Immature natural killer cell (primary cell): ENCODE results near the gene FILIP1L. TPM values are rescaled to one million over a fixed set of nuclear protein-coding genes. Genes with fewer than 3 reads are reported as not detected.

Experiments used
- DNase-seq, 3 donors: peaks; one replicate each; pipeline ENCODE4 v3.0.0; 2022; ENCODE audit warnings: mixed read lengths in 1 of 3
- H3K27ac Mint-ChIP-seq, 6 donors: one replicate each; pipeline ENCODE4 v1.8.0; 2020; ENCODE audit warnings: mixed read lengths in 6 of 6, mild to moderate bottlenecking in 5 of 6, inconsistent platforms in 4 of 6, moderate library complexity in 3 of 6
- H3K27me3 Mint-ChIP-seq, 3 donors: one replicate each; pipeline ENCODE4 v1.8.0; 2020 to 2021; ENCODE audit warnings: low read depth in 3 of 3, mild to moderate bottlenecking in 3 of 3, mixed read lengths in 3 of 3, moderate library complexity in 3 of 3, inconsistent platforms in 1 of 3
- H3K36me3 Mint-ChIP-seq, 3 donors: one replicate each; pipeline ENCODE4 v1.8.0; 2020; ENCODE audit warnings: mixed read lengths in 3 of 3, inconsistent platforms in 2 of 3, mild to moderate bottlenecking in 2 of 3
- H3K4me1 Mint-ChIP-seq, 2 donors: one replicate each; pipeline ENCODE4 v1.8.0; 2020; ENCODE audit warnings: inconsistent platforms in 2 of 2, mild to moderate bottlenecking in 2 of 2, mixed read lengths in 2 of 2, moderate library complexity in 1 of 2
- H3K4me3 Mint-ChIP-seq, 5 donors: one replicate each; pipeline ENCODE4 v1.8.0; 2020; ENCODE audit warnings: mild to moderate bottlenecking in 5 of 5, mixed read lengths in 5 of 5, inconsistent platforms in 3 of 5, moderate library complexity in 3 of 5
- H3K9me3 Mint-ChIP-seq, 6 donors: one replicate each; pipeline ENCODE4 v1.8.0; 2020; ENCODE audit warnings: mild to moderate bottlenecking in 6 of 6, mixed read lengths in 6 of 6, inconsistent platforms in 4 of 6, moderate library complexity in 3 of 6
- polyA plus RNA-seq, 3 donors: library from polyadenylated mRNA; unstranded; fragments of 300-500 nt; fragmentation: Illumina TruSeq; gene quantifications; one replicate each; pipeline ENCODE4 v1.2.3, GENCODE V29; 2021

The FILIP1L gene
- polyA plus RNA-seq, 3 donors from 2014 or later: 0.09 TPM; not detected in 2

- no peak overlapping the region for H3K27ac Mint-ChIP-seq
- no peak overlapping the region for H3K4me3 Mint-ChIP-seq
- no peaks in the 10 kb centered on the region for H3K27me3 Mint-ChIP-seq
- no peak for DNase-seq
- peaks cover 0 to 2% of the 10 kb centered on the region in 2 donors for H3K4me1 Mint-ChIP-seq
- H3K36me3 Mint-ChIP-seq: no peaks in the 10 kb centered on the region
- H3K9me3 Mint-ChIP-seq: no peaks in the 10 kb centered on the region
Measured at GRCh38 chr3:99949956-99950670, 164.2 kb downstream of the FILIP1L start.

GRCh38 chr3:99948467-99949089 is 165.7 kb downstream of the FILIP1L start:
- Mint-ChIP-seq H3K36me3 (no peaks in the 10 kb centered on the region), H3K4me3 (no peak overlapping the region), H3K4me1 (peaks cover 0 to 3% of the 10 kb centered on the region in 2 donors), H3K27ac (no peak overlapping the region), H3K27me3 (peaks cover 0 to 3% (median 0%) of the 10 kb centered on the region in 3 donors), H3K9me3 (no peaks in the 10 kb centered on the region)
- DNase-seq: no peak

- Mint-ChIP-seq H3K9me3 (no peaks in the 10 kb centered on the region), H3K4me1 (peaks cover 0 to 3% of the 10 kb centered on the region in 2 donors), H3K27me3 (peaks cover 0 to 3% (median 0%) of the 10 kb centered on the region in 3 donors), H3K27ac (no peak overlapping the region), H3K4me3 (no peak overlapping the region), H3K36me3 (no peaks in the 10 kb centered on the region)
- no peak for DNase-seq
Measured at GRCh38 chr3:99947356-99947755, 166.9 kb downstream of the FILIP1L start.

GRCh38 chr3:99945328-99945995 is 168.8 kb downstream of the FILIP1L start:
- no peak for DNase-seq
- Mint-ChIP-seq H3K27me3 (peaks cover 0 to 3% (median 0%) of the 10 kb centered on the region in 3 donors), H3K4me3 (no peak overlapping the region), H3K36me3 (peaks cover 0 to 6% (median 0%) of the 10 kb centered on the region in 3 donors), H3K4me1 (peaks cover 0 to 3% of the 10 kb centered on the region in 2 donors), H3K27ac (peak overlapping the region in 1 of 6 donors; percentile 16), H3K9me3 (no peaks in the 10 kb centered on the region)

GRCh38 chr3:99943931-99944761 is 170.2 kb downstream of the FILIP1L start:
- peaks cover 0 to 3% of the 10 kb centered on the region in 2 donors for H3K4me1 Mint-ChIP-seq
- peaks cover 0 to 3% (median 0%) of the 10 kb centered on the region in 3 donors for H3K27me3 Mint-ChIP-seq
- H3K9me3 Mint-ChIP-seq: no peaks in the 10 kb centered on the region
- DNase-seq: no peak
- no peak overlapping the region for H3K4me3 Mint-ChIP-seq
- no peak overlapping the region for H3K27ac Mint-ChIP-seq
- H3K36me3 Mint-ChIP-seq: peaks cover 0 to 6% (median 0%) of the 10 kb centered on the region in 3 donors

- H3K4me3 Mint-ChIP-seq: no peak overlapping the region
- H3K9me3 Mint-ChIP-seq: no peaks in the 10 kb centered on the region
- peaks cover 0 to 6% (median 0%) of the 10 kb centered on the region in 3 donors for H3K36me3 Mint-ChIP-seq
- H3K27me3 Mint-ChIP-seq: peaks cover 0 to 3% (median 0%) of the 10 kb centered on the region in 3 donors
- H3K27ac Mint-ChIP-seq: no peak overlapping the region
- no peak for DNase-seq
- peaks cover 0 to 3% of the 10 kb centered on the region in 2 donors for H3K4me1 Mint-ChIP-seq
Measured at GRCh38 chr3:99941211-99941610, 173.1 kb downstream of the FILIP1L start.

GRCh38 chr3:99940350-99940749 is 174.0 kb downstream of the FILIP1L start:
- Mint-ChIP-seq H3K27ac (no peak overlapping the region), H3K4me3 (no peak overlapping the region)

GRCh38 chr3:99939876-99940275 is 174.4 kb downstream of the FILIP1L start:
- peaks cover 0 to 6% (median 0%) of the 10 kb centered on the region in 3 donors for H3K36me3 Mint-ChIP-seq
- no peak for DNase-seq
- no peaks in the 10 kb centered on the region for H3K4me1 Mint-ChIP-seq
- peaks cover 0 to 3% (median 0%) of the 10 kb centered on the region in 3 donors for H3K27me3 Mint-ChIP-seq
- H3K27ac Mint-ChIP-seq: no peak overlapping the region
- H3K4me3 Mint-ChIP-seq: no peak overlapping the region
- H3K9me3 Mint-ChIP-seq: no peaks in the 10 kb centered on the region

More at GRCh38 chr3:99940350-99940749, 174.0 kb downstream of the FILIP1L start:
- Mint-ChIP-seq H3K9me3 (no peaks in the 10 kb centered on the region), H3K4me1 (peaks cover 0 to 3% of the 10 kb centered on the region in 2 donors), H3K27me3 (peaks cover 0 to 3% (median 0%) of the 10 kb centered on the region in 3 donors), H3K36me3 (peaks cover 0 to 6% (median 0%) of the 10 kb centered on the region in 3 donors)
- no peak for DNase-seq

- H3K4me1 Mint-ChIP-seq: no peaks in the 10 kb centered on the region
- H3K27me3 Mint-ChIP-seq: no peaks in the 10 kb centered on the region
- H3K27ac Mint-ChIP-seq: no peak overlapping the region
- H3K36me3 Mint-ChIP-seq: peaks cover 0 to 6% (median 0%) of the 10 kb centered on the region in 3 donors
- H3K9me3 Mint-ChIP-seq: no peaks in the 10 kb centered on the region
- DNase-seq: no peak
- H3K4me3 Mint-ChIP-seq: no peak overlapping the region
Measured at GRCh38 chr3:99938270-99938911, 175.9 kb downstream of the FILIP1L start.

- Mint-ChIP-seq H3K27ac (no peak overlapping the region), H3K4me1 (no peaks in the 10 kb centered on the region), H3K36me3 (no peaks in the 10 kb centered on the region), H3K4me3 (no peak overlapping the region), H3K27me3 (no peaks in the 10 kb centered on the region), H3K9me3 (no peaks in the 10 kb centered on the region)
- no peak for DNase-seq
Measured at GRCh38 chr3:99934975-99935797, 179.1 kb downstream of the FILIP1L start.

GRCh38 chr3:99933971-99934750 is 180.1 kb downstream of the FILIP1L start:
- H3K36me3 Mint-ChIP-seq: no peaks in the 10 kb centered on the region
- H3K4me1 Mint-ChIP-seq: no peaks in the 10 kb centered on the region
- no peaks in the 10 kb centered on the region for H3K27me3 Mint-ChIP-seq
- DNase-seq: no peak
- no peak overlapping the region for H3K4me3 Mint-ChIP-seq
- H3K9me3 Mint-ChIP-seq: no peaks in the 10 kb centered on the region
- no peak overlapping the region for H3K27ac Mint-ChIP-seq

- H3K27me3 Mint-ChIP-seq: no peaks in the 10 kb centered on the region
- H3K36me3 Mint-ChIP-seq: no peaks in the 10 kb centered on the region
- no peaks in the 10 kb centered on the region for H3K4me1 Mint-ChIP-seq
- no peak overlapping the region for H3K27ac Mint-ChIP-seq
- no peak overlapping the region for H3K4me3 Mint-ChIP-seq
- no peak for DNase-seq
- H3K9me3 Mint-ChIP-seq: no peaks in the 10 kb centered on the region
Measured at GRCh38 chr3:99931059-99931458, 183.2 kb downstream of the FILIP1L start.
